ENCODE measurements around the gene YY1. TPM values are rescaled to one million over a fixed set of nuclear protein-coding genes. Genes with fewer than 3 reads are reported as not detected.

YY1 gene
- polyA plus RNA-seq, 4 donors: 24.0 to 80.2 (median 27.7) TPM

DNA sequence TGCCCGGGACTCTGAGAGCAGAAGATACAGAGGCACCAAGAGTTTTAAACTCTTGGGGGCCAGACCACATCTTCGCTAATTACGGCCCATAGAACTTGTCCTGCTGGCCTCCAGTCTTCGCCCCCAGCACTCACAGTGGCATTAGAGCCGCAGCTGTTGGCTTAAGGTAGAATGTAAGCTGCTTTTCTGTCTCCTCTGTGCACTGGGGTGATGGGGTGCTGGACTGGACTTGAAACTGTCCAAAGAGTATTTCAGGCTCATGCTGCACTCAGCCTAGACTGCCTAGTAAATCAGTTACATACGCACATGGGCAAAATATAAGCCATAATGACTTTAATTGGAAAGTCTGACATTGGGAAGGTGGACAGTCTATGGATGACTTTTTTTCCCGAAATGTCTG lies 29.0 kb downstream of the YY1 start:
- Histone ChIP-seq H3K4me1 (ENCODE audit: control insufficient read depth in 3 of 3, insufficient read depth in 2 of 3, low read depth in 1 of 3, low read length in 2 of 3) (peaks cover 0 to 10% (median 7%) of the 10 kb centered on the region in 3 donors), H3K27me3 (ENCODE audit: control insufficient read depth in 3 of 3, insufficient read depth in 3 of 3, low read length in 3 of 3) (no peaks in the 10 kb centered on the region), H3K9me3 (ENCODE audit: control insufficient read depth in 2 of 2, insufficient read depth in 1 of 2, low read depth in 1 of 2, low read length in 1 of 2) (no peaks in the 10 kb centered on the region), H3K27ac (ENCODE audit: low read depth in 1 of 3, low read length in 2 of 3) (no peak overlapping the region), H3K4me3 (ENCODE audit: low read depth in 1 of 3, low read length in 3 of 3) (no peak overlapping the region), H3K36me3 (ENCODE audit: control insufficient read depth in 3 of 3, insufficient read depth in 2 of 3, low read depth in 1 of 3, low read length in 3 of 3) (peaks cover 8 to 36% (median 10%) of the 10 kb centered on the region in 3 donors)
- no peak for FAIRE-seq
- peak in 1 of 2 donors; percentile 23 for DNase-seq
- WGBS, 3 donors: 83 to 89% (median 85%) methylated on average over 7 of the region's 7 CpGs

DNA sequence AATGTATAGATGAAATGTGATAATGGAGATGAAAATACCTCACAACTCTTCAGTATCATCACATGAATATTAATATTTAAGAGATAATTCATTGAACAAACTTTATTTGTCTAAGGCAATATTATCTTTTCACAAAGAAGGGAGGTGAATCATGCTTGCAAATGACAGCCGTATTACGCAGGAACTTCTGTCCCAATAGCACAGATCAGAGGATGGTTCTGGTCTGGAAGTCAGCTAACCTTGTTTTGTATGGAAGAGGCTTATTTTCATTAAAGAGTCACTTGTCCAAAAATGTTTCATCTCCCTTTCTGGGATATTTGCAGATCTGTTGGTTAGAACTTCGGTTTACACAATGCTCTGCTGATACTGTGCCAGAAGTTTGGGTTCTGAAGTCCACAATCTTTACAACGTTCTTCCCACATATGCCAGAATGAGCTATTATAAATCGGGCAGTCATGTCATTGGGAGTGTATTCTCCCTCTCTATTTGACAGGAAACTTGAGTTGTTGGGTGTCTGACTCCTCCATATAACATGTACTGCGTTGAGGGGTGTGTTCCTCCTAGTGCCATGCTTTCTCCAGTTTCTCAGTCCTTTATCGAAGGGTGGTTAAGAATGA lies 29.8 kb downstream of the YY1 start:
- WGBS, 3 donors: 18 to 49% (median 40%) methylated on average over 7 of the region's 7 CpGs
- no peak for FAIRE-seq
- peak in 1 of 2 donors; percentile 73 for DNase-seq
- H3K36me3 ChIP-seq (ENCODE audit: control insufficient read depth in 3 of 3, insufficient read depth in 2 of 3, low read depth in 1 of 3, low read length in 3 of 3): peaks cover 3 to 34% (median 5%) of the 10 kb centered on the region in 3 donors
- no peaks in the 10 kb centered on the region for H3K9me3 ChIP-seq (ENCODE audit: control insufficient read depth in 2 of 2, insufficient read depth in 1 of 2, low read depth in 1 of 2, low read length in 1 of 2)
- no peak overlapping the region for H3K4me3 ChIP-seq (ENCODE audit: low read depth in 1 of 3, low read length in 3 of 3)
- H3K4me1 ChIP-seq (ENCODE audit: control insufficient read depth in 3 of 3, insufficient read depth in 2 of 3, low read depth in 1 of 3, low read length in 2 of 3): peaks cover 0 to 10% (median 7%) of the 10 kb centered on the region in 3 donors
- no peak overlapping the region for H3K27ac ChIP-seq (ENCODE audit: low read depth in 1 of 3, low read length in 2 of 3)
- no peaks in the 10 kb centered on the region for H3K27me3 ChIP-seq (ENCODE audit: control insufficient read depth in 3 of 3, insufficient read depth in 3 of 3, low read length in 3 of 3)

DNA sequence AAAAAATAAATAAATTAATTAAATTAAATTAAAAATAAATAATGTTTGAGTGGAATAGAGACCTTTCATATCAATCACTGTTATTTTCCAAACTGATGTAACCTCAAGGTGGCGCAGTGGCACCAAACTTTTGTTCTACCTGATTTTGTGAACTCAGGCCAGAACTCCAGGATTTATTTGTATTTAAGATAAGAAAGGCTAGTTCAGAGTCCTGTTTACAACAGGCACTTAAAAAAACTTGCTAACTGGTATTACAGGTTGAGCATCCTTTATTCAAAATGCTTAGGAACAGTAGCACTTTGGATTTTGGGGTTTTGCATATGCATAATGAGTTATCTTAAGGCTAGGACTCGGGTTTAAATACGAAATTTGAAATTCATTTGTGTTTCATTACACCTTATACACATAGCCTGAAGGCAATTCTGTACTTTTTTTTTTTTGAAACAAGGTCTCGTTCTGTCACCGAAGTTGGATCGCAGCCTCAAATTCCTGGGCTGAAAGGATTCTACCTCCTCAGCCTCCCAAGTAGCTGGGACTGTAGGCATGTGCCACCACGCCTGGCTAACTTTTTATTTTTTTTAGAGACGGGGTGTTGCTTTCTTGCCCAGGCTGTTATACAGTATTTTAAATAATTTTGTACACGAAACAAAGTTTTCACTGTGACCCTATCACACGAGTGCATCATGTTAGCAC lies 32.4 kb downstream of the YY1 start:
- H3K36me3 ChIP-seq (ENCODE audit: control insufficient read depth in 3 of 3, insufficient read depth in 2 of 3, low read depth in 1 of 3, low read length in 3 of 3): peaks cover 0 to 15% (median 0%) of the 10 kb centered on the region in 3 donors
- H3K9me3 ChIP-seq (ENCODE audit: control insufficient read depth in 2 of 2, insufficient read depth in 1 of 2, low read depth in 1 of 2, low read length in 1 of 2): no peaks in the 10 kb centered on the region
- peaks cover 0 to 10% (median 7%) of the 10 kb centered on the region in 3 donors for H3K4me1 ChIP-seq (ENCODE audit: control insufficient read depth in 3 of 3, insufficient read depth in 2 of 3, low read depth in 1 of 3, low read length in 2 of 3)
- peak; percentile 77 to 86 for DNase-seq
- peak; percentile 73 for FAIRE-seq
- no peak overlapping the region for H3K4me3 ChIP-seq (ENCODE audit: low read depth in 1 of 3, low read length in 3 of 3)
- no peaks in the 10 kb centered on the region for H3K27me3 ChIP-seq (ENCODE audit: control insufficient read depth in 3 of 3, insufficient read depth in 3 of 3, low read length in 3 of 3)
- H3K27ac ChIP-seq (ENCODE audit: low read depth in 1 of 3, low read length in 2 of 3): no peak overlapping the region
- WGBS, 3 donors: 22 to 69% (median 36%) methylated on average over 10 of the region's 10 CpGs

DNA sequence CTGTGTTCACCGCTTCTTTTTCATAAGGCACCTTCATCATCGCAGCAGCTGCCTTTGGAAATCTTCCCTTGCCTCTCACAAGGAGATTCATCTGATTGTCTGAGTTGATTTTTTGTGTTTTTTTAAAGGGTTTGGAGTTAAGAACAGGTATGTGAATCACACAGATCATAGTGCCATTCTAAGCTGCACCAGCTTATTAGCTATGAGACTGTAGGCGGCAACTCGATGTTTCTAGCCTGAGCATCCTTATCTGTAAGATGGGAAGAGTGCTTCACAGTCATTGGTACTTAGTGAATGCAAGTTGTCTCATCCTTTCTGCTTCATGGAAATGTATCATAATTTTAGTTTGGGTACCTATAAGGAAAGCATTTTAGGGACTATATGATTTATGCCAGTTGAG lies 35.3 kb downstream of the YY1 start:
- DNase-seq (no peak), FAIRE-seq (no peak)
- no peaks in the 10 kb centered on the region for H3K27me3 ChIP-seq (ENCODE audit: control insufficient read depth in 3 of 3, insufficient read depth in 3 of 3, low read length in 3 of 3)
- no peak overlapping the region for H3K27ac ChIP-seq (ENCODE audit: low read depth in 1 of 3, low read length in 2 of 3)
- H3K4me1 ChIP-seq (ENCODE audit: control insufficient read depth in 3 of 3, insufficient read depth in 2 of 3, low read depth in 1 of 3, low read length in 2 of 3): peaks cover 0 to 2% (median 1%) of the 10 kb centered on the region in 3 donors
- no peak overlapping the region for H3K4me3 ChIP-seq (ENCODE audit: low read depth in 1 of 3, low read length in 3 of 3)
- WGBS, 3 donors: 94 to 95% (median 94%) methylated on average over 4 of the region's 4 CpGs
- H3K9me3 ChIP-seq (ENCODE audit: control insufficient read depth in 2 of 2, insufficient read depth in 1 of 2, low read depth in 1 of 2, low read length in 1 of 2): no peaks in the 10 kb centered on the region
- peaks cover 0 to 22% (median 3%) of the 10 kb centered on the region in 3 donors for H3K36me3 ChIP-seq (ENCODE audit: control insufficient read depth in 3 of 3, insufficient read depth in 2 of 3, low read depth in 1 of 3, low read length in 3 of 3)

DNA sequence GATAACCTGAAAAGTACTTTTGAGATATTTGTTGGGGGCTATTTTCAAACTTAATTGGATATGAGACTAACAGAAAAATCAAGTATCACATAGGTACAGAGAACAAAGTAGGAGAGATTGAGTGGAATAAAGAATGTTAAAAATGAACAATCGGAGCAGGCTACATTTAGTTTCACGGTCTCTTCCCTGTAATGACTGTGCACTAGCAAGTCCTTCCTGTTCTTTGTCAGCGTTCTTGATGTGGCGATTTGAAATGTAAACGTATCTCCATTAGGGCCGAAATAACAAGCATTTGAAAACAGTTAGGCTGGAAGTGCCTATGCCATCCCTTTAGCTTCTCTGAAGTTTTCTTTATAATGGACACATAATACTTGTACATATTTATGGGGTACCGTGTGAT lies 36.3 kb downstream of the YY1 start:
- H3K4me1 ChIP-seq (ENCODE audit: control insufficient read depth in 3 of 3, insufficient read depth in 2 of 3, low read depth in 1 of 3, low read length in 2 of 3): peaks cover 0 to 2% (median 0%) of the 10 kb centered on the region in 3 donors
- H3K27ac ChIP-seq (ENCODE audit: low read depth in 1 of 3, low read length in 2 of 3): no peak overlapping the region
- H3K9me3 ChIP-seq (ENCODE audit: control insufficient read depth in 2 of 2, insufficient read depth in 1 of 2, low read depth in 1 of 2, low read length in 1 of 2): no peaks in the 10 kb centered on the region
- H3K36me3 ChIP-seq (ENCODE audit: control insufficient read depth in 3 of 3, insufficient read depth in 2 of 3, low read depth in 1 of 3, low read length in 3 of 3): peaks cover 0 to 27% (median 3%) of the 10 kb centered on the region in 3 donors
- no peaks in the 10 kb centered on the region for H3K27me3 ChIP-seq (ENCODE audit: control insufficient read depth in 3 of 3, insufficient read depth in 3 of 3, low read length in 3 of 3)
- no peak overlapping the region for H3K4me3 ChIP-seq (ENCODE audit: low read depth in 1 of 3, low read length in 3 of 3)
- no peak for FAIRE-seq
- WGBS, 3 donors: 56 to 73% (median 65%) methylated on average over 7 of the region's 7 CpGs
- DNase-seq: no peak

DNA sequence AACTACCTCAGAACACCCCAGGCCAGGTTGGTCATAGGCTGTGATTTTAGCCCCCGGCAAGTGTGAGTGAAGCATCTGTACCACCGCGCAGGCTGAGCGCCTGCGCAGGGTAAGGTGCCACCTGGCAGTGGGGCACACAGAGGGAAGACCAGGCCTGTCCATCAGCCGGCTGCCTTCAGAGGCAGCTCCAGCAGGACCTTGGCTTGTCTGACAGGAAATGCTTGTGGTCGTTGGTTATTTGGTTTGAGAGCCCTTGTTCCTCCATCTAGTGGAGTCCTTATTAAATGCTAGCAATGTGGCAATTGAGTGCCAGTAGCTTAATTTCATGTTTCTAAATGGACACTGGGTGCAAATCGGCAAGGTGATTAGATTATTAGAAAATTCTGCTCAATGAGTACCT lies 39.8 kb downstream of the YY1 start:
- Histone ChIP-seq H3K36me3 (ENCODE audit: control insufficient read depth in 3 of 3, insufficient read depth in 2 of 3, low read depth in 1 of 3, low read length in 3 of 3) (peaks cover 0 to 47% (median 3%) of the 10 kb centered on the region in 3 donors), H3K27ac (ENCODE audit: low read depth in 1 of 3, low read length in 2 of 3) (no peak overlapping the region), H3K4me1 (ENCODE audit: control insufficient read depth in 3 of 3, insufficient read depth in 2 of 3, low read depth in 1 of 3, low read length in 2 of 3) (peaks cover 0 to 2% (median 0%) of the 10 kb centered on the region in 3 donors), H3K27me3 (ENCODE audit: control insufficient read depth in 3 of 3, insufficient read depth in 3 of 3, low read length in 3 of 3) (no peaks in the 10 kb centered on the region), H3K4me3 (ENCODE audit: low read depth in 1 of 3, low read length in 3 of 3) (no peak overlapping the region), H3K9me3 (ENCODE audit: control insufficient read depth in 2 of 2, insufficient read depth in 1 of 2, low read depth in 1 of 2, low read length in 1 of 2) (no peaks in the 10 kb centered on the region)
- FAIRE-seq (no peak), DNase-seq (no peak)
- WGBS, 3 donors: 66 to 73% (median 73%) methylated on average over 8 of the region's 8 CpGs

DNA sequence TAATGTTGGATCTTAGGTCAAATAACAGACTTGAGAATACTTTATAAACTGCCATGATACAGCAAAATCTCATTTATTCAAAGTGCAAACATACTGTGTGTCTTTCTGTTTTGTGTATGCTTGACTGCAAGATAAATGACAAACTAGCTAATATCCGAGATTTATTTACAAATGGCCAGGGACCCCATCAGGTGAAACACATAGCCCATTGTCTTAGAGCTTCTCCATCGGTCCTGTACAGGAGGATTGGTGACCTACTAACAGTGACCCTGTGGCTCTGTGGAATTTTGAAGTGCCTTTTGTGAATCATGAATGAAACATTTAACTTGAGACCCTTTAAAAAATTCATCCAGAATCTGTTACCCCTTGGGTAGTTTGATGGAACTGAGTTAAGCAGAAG lies 40.2 kb downstream of the YY1 start:
- FAIRE-seq (no peak), DNase-seq (no peak)
- Histone ChIP-seq H3K27ac (ENCODE audit: low read depth in 1 of 3, low read length in 2 of 3) (no peak overlapping the region), H3K9me3 (ENCODE audit: control insufficient read depth in 2 of 2, insufficient read depth in 1 of 2, low read depth in 1 of 2, low read length in 1 of 2) (no peaks in the 10 kb centered on the region), H3K27me3 (ENCODE audit: control insufficient read depth in 3 of 3, insufficient read depth in 3 of 3, low read length in 3 of 3) (no peaks in the 10 kb centered on the region), H3K4me1 (ENCODE audit: control insufficient read depth in 3 of 3, insufficient read depth in 2 of 3, low read depth in 1 of 3, low read length in 2 of 3) (peaks cover 0 to 2% (median 2%) of the 10 kb centered on the region in 3 donors), H3K4me3 (ENCODE audit: low read depth in 1 of 3, low read length in 3 of 3) (no peak overlapping the region), H3K36me3 (ENCODE audit: control insufficient read depth in 3 of 3, insufficient read depth in 2 of 3, low read depth in 1 of 3, low read length in 3 of 3) (peaks cover 0 to 47% (median 3%) of the 10 kb centered on the region in 3 donors)
- WGBS, 3 donors: 71 to 82% (median 79%) methylated on average over 2 of the region's 2 CpGs

DNA sequence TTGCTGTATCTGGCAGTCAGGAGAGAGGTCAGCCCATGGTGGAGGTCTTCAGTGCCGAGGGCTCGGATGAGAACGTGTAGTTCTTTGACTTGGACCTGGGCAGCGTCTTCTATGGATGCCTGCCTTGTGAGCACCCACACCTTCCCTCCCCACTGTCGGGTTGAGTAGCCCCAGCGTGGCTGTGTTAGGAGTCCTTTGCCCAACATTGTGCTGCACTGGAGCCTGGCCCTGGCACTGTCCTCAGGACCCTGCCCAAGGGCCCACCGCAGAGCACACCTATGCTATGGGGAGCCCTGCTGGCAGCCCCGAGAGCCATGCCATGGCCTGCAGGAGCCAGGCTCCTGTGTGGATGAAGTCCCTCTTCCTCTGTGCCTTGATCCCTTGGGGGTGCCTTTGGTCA lies 40.6 kb downstream of the YY1 start:
- H3K4me3 ChIP-seq (ENCODE audit: low read depth in 1 of 3, low read length in 3 of 3): no peak overlapping the region
- DNase-seq (no peak), FAIRE-seq (no peak)
- peaks cover 0 to 47% (median 3%) of the 10 kb centered on the region in 3 donors for H3K36me3 ChIP-seq (ENCODE audit: control insufficient read depth in 3 of 3, insufficient read depth in 2 of 3, low read depth in 1 of 3, low read length in 3 of 3)
- WGBS, 3 donors: 92 to 97% (median 94%) methylated on average over 7 to 8 of the region's 8 CpGs
- no peaks in the 10 kb centered on the region for H3K9me3 ChIP-seq (ENCODE audit: control insufficient read depth in 2 of 2, insufficient read depth in 1 of 2, low read depth in 1 of 2, low read length in 1 of 2)
- H3K27me3 ChIP-seq (ENCODE audit: control insufficient read depth in 3 of 3, insufficient read depth in 3 of 3, low read length in 3 of 3): no peaks in the 10 kb centered on the region
- H3K27ac ChIP-seq (ENCODE audit: low read depth in 1 of 3, low read length in 2 of 3): no peak overlapping the region
- peaks cover 0 to 6% (median 2%) of the 10 kb centered on the region in 3 donors for H3K4me1 ChIP-seq (ENCODE audit: control insufficient read depth in 3 of 3, insufficient read depth in 2 of 3, low read depth in 1 of 3, low read length in 2 of 3)
